GM19455 (cell line): Measurements from ENCODE around the gene GPC3.

Source experiments
- ATAC-seq: cut with Tn5 transposase; IDR thresholded peaks from one replicate; pipeline ENCODE4 v1.9.1; 2021; ENCODE audit not compliant: unreplicated experiment

GPC3 gene

DNA sequence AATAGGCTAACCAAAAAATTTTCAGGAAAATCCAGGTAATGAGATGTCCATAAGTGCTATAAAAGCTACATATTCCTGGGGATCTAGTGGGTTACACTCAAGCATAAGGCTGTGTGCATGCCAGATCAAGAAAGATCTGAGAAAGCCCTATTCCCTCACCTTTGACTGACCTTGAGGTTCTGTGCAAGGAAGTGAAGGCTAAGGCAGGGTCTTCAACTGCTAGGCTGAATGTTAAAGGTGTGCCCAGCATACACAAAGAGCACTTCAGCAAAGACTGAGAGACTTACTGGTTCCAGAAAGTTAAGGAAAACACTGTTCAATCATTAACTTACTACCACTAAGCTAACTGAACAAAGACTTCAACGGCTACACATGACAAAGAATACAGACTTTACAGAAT lies 269.7 kb downstream of the GPC3 start:
- no peak for ATAC-seq

DNA sequence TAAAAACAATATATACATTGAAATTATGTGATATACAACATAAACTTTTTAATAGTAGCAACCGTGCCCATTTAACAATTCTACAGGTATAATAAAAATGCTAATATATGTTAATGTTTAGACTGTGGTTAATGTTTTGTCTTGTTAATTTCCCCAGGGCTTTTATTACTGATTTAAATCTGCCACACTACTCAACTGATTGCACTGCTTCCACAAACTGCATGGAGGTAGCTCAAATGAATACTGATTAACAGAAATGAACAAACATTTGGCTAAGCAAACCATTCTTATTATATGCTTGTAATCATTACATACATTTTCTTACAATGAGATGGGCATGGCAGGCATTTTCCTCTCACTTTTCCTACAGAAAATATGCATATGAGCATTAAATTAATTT lies 275.9 kb downstream of the GPC3 start:
- ATAC-seq: no peak

GRCh38 chrX:133706890-133707289 lies 278.5 kb downstream of the GPC3 start:
- no peak for ATAC-seq

DNA sequence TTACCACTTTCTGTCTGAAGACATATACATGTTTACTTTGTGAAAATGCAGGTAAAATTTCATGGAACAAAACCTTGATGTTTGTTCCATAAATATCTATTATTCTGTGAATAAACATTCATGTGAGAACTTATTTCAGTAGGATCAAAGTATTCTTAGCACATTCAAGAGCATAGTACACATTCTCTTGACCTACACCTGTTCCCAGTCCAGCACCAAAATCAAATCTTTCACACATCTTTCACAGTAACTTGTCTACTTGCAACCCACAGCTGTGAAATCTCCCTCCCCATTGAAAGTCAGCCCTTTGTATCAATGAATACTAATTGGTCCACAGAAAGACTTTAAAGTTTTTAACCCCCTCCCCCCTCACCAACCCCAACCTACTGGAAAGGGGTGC lies 283.2 kb downstream of the GPC3 start:
- ATAC-seq: no peak

DNA sequence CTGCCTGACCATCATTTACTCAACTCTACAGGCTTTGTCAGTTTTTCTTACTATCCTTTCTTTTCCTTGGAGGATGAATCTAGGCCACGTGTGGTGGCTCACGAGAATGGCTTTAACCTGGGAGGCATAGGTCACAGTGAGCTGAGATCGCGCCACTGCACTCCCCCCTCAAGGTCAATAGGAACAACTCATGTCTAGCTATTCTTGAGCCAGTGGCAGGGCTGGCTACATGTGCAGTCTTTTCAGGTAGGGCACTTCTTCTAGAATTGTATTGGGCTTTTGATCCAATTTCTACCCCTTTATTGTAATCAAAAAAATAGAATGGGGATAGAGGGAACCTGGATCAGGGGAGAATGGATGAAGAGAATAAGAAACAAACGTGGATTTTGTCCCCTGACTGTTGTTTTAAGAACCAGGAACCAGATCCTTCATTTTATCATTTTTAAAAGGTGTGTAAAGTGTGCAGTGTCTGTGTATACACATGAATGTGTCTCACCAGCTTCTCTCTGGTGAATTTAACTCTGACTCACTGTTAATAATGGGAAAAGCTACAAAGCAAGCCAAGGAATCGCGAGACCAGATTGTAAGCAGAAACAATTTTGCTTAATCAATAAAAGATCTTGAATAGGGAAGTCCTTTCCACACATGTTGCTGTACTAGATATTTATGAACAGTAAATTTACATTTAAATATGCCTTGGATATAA lies 286.2 kb downstream of the GPC3 start:
- ATAC-seq: no peak

GRCh38 chrX:133698298-133698697 lies 287.1 kb downstream of the GPC3 start:
- ATAC-seq: no peak

DNA sequence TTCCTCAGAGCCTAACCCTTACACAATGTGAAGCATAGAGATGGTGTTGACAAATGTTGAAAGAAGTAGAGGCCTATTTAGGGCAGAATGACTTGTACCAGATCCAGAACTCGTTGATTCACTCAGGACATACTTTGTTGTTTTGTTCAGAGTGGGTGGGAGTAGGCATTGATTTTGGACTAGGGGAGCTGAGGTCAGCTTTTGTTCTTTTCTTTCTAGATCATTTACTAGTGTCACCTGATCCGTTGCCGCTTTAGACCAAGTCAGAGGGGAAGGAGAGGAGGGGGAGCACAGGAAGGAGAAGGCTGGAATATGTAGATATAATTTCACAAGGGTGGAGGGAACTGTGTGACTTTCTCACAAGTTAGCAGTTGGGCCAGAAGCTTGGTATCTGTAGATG lies 287.7 kb downstream of the GPC3 start:
- no peak for ATAC-seq

DNA sequence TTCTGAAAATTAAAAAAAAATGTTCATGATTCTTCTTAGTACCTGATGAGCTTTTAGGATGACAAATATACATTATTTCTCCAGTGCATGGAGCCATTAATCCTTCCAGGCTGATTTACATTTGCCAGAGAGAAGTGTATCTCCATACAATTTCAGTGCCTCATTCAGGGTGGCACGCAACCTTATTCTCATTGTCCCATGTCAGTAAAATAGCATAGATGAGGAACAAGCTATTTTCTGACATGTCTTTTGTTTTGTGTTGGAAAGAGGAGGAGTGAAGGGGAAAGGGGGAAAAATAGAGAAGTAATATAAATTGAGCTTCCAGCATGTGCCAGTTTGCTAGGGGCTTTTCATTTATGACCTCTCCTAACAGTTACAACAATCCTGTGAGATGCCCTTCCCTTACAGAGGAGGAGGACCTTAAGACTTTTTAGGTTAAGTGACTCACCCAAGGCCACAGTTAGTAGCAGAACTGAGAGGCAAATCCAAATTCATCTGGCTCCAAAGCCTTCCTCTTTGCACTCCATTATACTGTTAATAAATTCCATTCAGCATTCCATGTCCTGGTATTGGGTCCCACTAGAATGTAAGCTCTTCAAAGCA lies 295.3 kb downstream of the GPC3 start:
- no peak for ATAC-seq

DNA sequence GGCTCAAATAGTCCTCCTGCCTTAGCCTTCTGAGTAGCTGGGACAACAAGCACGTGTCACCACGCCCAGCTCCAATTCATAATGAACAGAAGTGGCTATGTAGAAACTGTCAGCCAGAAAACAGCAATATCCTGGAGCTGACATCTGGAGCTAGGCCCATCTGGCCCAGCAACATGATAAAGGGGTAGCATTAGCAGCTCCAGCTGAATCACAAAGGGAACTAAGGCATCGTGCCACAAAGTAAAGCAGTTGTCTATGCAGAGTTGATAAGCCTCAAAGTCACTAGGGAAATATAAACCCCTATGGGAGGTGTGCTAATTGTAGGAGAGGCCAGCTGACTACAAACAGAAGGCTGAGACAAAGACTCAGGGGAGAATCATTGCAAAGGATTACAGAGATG lies 299.6 kb downstream of the GPC3 start:
- ATAC-seq: no peak

DNA sequence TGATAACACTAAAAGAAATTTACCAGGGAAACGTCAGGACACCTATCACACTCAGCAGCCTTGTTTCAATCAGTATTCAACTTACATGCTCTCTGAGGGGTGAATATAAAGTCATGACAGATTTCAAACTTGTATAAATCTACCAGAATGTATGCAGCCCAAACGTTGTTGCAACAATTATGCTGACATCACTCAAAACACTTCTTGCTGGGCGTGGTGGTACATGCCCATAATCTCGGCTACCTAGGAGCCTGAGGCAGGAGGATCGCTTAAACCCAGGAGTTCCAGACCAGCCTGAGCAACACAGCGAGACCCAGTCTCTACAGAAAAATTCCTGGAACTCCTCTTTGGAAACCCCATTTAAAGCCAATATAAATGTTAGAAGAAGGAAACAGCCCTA lies 303.5 kb downstream of the GPC3 start:
- ATAC-seq: no peak

GRCh38 chrX:133681421-133681820 lies 304.0 kb downstream of the GPC3 start:
- no peak for ATAC-seq

DNA sequence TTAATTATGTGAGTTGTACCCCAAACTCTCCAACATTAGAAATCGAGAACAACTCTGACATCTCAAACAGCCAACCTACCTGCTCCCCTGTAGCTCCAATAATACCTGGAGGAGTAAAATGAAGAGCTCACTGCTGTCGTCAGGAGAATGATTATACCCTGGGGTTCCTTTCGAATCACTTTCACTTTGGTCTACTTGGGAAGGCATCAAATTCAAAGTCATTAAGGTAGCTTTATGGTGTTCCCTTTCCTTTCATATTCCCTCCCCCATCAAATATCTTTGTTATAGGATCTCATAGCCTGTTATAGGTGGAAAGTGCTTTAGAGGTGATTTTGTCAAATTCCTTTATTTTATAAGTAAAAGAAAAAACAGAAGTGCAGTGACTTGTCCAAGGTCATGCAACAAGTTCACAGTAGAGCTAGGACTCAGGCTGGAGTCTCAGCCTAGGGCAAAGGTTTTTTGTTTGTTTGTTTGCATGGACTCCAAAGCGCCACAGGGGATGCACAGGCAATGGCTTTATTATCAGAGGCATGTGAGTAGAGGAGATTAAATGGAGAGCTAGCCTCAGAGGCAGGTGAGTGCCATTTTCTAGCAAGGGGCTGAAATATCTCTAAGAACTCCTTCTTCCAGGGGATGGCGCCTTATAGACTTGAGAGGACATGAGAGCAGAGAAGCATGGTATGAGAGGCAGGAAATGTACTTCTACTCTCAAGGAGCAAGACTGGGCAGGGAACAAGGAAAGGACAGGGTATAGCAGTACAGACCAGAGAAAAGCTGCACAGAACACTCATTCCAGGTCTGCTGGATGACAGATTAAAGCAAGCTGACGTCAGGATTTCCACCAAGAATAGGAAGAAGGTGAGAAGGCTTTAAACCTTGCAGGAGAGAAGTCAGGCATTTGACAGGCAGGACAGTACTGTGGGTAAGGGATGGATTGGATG lies 308.0 kb downstream of the GPC3 start:
- no peak for ATAC-seq

- ATAC-seq: no peak
Observed at GRCh38 chrX:133676344-133677122, 308.9 kb downstream of the GPC3 start.

DNA sequence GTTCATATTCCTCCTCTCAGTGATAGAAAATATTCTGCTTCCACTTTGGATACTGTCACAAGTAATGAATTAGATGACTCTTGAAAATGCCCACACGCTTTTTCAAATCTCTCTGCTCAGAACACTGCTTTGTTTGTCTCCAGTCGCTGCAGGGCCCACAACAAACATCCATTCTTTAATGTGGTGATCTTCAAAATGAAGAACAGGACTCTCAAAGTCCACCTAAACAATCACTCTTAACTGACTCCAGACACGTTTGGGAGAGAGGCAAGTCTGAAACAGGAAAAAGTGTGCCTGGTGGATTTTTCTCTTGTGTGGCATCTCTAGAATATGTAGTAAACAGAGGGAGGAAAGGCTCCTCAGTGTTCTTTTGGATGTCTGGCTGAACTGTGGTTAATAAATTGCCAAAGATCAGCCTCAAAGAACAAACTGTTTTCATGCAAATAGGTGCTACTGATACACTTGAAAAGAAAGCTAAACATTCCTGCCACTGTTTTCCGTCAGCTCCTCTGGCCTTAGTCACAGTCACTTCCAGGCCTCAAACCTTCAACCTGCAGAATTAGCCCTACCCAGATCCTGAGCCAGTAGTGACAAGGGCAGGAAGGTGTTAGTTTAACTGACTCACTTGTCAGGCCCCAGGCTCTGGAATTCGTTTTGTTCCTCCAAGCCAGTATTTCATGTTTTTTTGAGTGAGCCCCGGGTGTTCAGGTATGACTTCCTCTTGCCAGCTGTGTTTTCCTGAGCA lies 310.5 kb downstream of the GPC3 start:
- ATAC-seq: no peak

- ATAC-seq: no peak
Observed at GRCh38 chrX:133670383-133670782, 315.0 kb downstream of the GPC3 start.

DNA sequence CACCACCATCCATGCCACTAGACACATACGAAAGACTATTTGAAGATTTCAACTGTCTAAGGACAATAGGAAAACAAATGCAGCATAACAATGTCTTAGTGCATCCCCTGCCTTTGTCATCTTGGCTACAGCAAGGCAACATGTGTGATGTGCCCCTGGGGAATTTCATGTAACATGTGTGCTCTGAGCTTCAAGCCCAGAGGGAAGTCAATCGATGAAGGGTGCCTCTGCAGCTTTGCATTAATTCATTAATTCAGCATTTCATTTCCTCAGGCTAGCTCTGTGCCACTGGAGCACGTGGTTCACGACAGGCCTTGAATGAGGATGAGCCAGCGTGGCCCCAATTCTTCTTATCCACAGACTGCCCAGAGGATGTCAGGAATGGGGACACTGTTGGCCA lies 316.2 kb downstream of the GPC3 start:
- ATAC-seq: no peak

DNA sequence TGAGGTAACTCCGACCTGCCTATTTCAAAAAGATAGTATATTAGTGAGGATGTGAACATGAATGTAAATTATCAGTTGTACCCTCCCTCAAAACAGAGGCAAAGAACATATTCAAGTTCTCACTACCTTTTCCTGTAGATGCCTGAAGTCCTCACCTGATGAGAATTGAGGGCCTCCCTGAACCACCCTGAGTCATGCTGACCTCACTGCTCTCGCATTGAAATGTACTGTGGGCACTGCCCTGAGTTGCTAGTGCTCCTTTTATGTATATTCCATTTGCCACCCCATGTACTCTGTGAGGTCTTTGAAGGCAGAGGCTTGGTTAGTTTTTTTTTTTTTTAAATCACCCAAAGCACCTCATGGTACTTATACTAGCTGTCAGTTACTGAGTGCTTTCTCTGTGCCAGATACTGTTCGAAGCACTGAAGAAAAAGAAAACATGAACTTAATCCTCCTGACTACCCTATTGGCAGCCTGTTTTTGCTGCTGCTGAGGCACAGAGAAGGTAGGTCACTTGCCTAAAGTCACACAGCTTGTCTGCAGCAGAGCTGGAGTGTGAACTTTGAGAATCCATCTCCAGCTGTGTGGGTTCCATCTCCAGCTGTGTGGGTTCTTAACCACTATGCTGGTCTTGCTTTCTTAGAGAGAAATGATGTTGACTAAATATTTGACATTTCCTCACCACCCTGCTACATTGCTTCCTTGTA lies 317.0 kb downstream of the GPC3 start:
- no peak for ATAC-seq

DNA sequence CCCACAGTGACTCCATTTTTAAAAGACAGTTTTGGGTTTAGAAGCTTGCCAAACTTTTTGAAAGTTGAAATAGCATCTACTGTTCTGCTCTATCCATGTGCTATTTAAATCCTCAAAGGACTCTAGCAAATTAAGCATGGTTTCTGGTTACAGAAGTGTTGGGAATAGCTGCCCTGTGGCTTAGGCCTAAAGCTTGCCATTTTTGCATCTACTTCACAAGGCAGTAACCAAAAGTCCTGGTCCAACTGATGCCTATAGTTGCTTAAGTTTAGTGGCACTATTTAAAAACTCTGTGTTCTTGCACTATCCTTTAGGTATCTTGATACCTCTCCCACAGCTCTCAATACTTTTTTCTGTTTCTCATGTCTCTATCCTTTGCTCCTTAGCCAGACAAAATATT lies 319.1 kb downstream of the GPC3 start:
- ATAC-seq: no peak

- no peak for ATAC-seq
Observed at GRCh38 chrX:133661962-133662839, 323.2 kb downstream of the GPC3 start.
